Heart right ventricle (tissue), 16 donors: Measurements from ENCODE around the gene NCAM1. TPM values are rescaled to one million over a fixed set of nuclear protein-coding genes. Genes with fewer than 3 reads are reported as not detected.

Experiments
- ATAC-seq, 8 donors: fragments of 200-7000 bp; cut with Tn5 transposase; one replicate each; pipeline ENCODE4 v1.9.1; 2020; ENCODE audit warnings: mild to moderate bottlenecking in 8 of 8, moderate library complexity in 8 of 8, moderate number of reproducible peaks in 1 of 8
- DNase-seq, 2 donors: peaks; one replicate each; pipeline ENCODE4 v3.0.0-alpha.2; 2020
- H3K27ac ChIP-seq, 10 donors: fragments of 200-600 bp; sonication (generic) in 2 of 10; one replicate each; pipeline versions ENCODE4 v1.5.0 to v1.8.0; 2020 to 2022; ENCODE audit warnings: mild to moderate bottlenecking in 3 of 10
- H3K27me3 ChIP-seq, 7 donors: fragments of 200-600 bp; one replicate each; pipeline ENCODE4 v1.8.0; 2021 to 2022; ENCODE audit warnings: mild to moderate bottlenecking in 2 of 7
- H3K36me3 ChIP-seq, 9 donors: fragments of 200-600 bp; sonication (generic) in 1 of 9; one replicate each; pipeline versions ENCODE4 v1.5.0 to v1.8.0; 2020 to 2022; ENCODE audit warnings: mild to moderate bottlenecking in 2 of 9
- H3K4me1 ChIP-seq, 9 donors: fragments of 200-600 bp; sonication (generic) in 1 of 9; one replicate each; pipeline versions ENCODE4 v1.5.0 to v1.8.0; 2020 to 2022; ENCODE audit warnings: mild to moderate bottlenecking in 4 of 9
- H3K4me3 ChIP-seq, 10 donors: fragments of 200-600 bp; sonication (generic) in 2 of 10; one replicate each; pipeline versions ENCODE4 v1.5.0 to v1.8.0; 2020 to 2022; ENCODE audit warnings: mild to moderate bottlenecking in 7 of 10, moderate library complexity in 2 of 10
- H3K9me3 ChIP-seq, 11 donors: fragments of 200-600 bp in 10 of 11; sonication (generic) in 2 of 11; one replicate each; pipeline versions ENCODE4 v1.5.0 to v1.8.0; 2013 to 2022; ENCODE audit warnings: mild to moderate bottlenecking in 2 of 11, control low read depth in 1 of 11, moderate library complexity in 1 of 11
- WGBS, 2 donors: extraction: QIAGEN DNeasy Blood & Tissue Kit; methylation state at CpG; one replicate each; pipeline ENCODE4 v1.1.7; 2013; ENCODE audit warnings: inconsistent platforms in 1 of 2; 5-methylcytosine and 5-hydroxymethylcytosine counted together
- intact Hi-C, 10 donors: fragments of 100-400 bp; cut with DNase I; formaldehyde crosslinking; loops; one replicate each; pipeline versions ENCODE4 v1.11.1 to v1.14.2; 2022
- polyA plus RNA-seq, 2 donors: library from polyadenylated mRNA; stranded (reverse); fragments of 200-250 nt; gene quantifications; one replicate each; pipeline ENCODE4 v1.2.3, GENCODE V29; 2013
- total RNA-seq, 10 donors: library from RNA; stranded (reverse); fragmentation: NEBNext Ultra II Directional in 3 of 10; extraction: Animal tissue kit (Norgen Biotek cat#: 25700) in 3 of 10; gene quantifications; one replicate each; pipeline versions ENCODE4 v1.2.1 to v1.2.4, GENCODE V29; 2021 to 2023
- TF ChIP-seq, protein P1 (sequence below), 9 donors: fragments of 200-600 bp; sonication (generic) in 2 of 9; IDR thresholded peaks; one replicate each; pipeline versions ENCODE4 v1.5.0 to v1.8.0; 2021 to 2022; ENCODE audit warnings: antibody characterized with exemption in 9 of 9, mild to moderate bottlenecking in 5 of 9, moderate library complexity in 1 of 9
- donor health status: Arrhythmogenic right ventricular cardiomyopathy.
- donor health status: ischemic (EF 13 %, LVEDD 7.1; RV severe dilation, severe dysfunction).
- donor health status: healthy with polysubstance abuse.
- donor health status: DM: no; HTN: yes; CAD: no.
- donor health status: DM: no; HTN: no; CAD: no.
- donor health status: ischemic (EF 25% LVEDD 6.9; RV normal size, moderate dysfunction).
- donor health status: ischemic (EF 25% LVEDD 5.7; RV mildly dilated, moderate dysfunction).
- donor health status: healthy.
- donor health status: DM: yes; HTN: yes; CAD: no.
- donor health status: Ischemic cardiomyopathy.
- donor health status: ischemic (EF 35%, LVEDD 5.7; RV mildly dilated, moderate dysfunction).
- donor health status: nonischemic (EF 11% LVEDD 7.7; RV severe dilation, severe dysfunction).
- donor health status: DM: yes; HTN: yes; CAD: no.
- donor health status: PGD.
- donor health status: ischemic (EF 29% LVEDD 5.4; RV normal size, mild dysfunction).
- donor health status: nonischemic (EF 23%, LVEDD 6.1; RV moderate dilation, normal function).

NCAM1 gene
- total and polyA plus RNA-seq, 12 donors = 76.8 to 454 (median 328) TPM

DNA sequence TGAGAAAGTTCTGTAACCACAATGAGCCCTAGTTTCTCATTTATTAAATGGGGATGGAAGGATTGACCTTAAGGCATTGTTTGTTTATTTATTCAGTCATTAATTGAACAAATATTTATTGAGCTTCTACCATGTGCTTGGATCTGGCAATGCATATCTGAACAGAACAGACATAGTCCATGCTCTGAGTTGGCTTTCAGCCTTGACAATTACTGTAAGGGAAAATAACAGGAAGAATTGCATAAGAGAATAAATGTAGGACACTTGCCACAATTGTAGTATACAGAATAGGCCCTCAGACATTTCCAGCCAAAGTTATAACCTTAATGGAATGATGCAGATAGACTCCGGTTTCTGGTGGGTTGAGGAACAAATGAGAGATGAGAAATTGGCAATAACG lies 192.6 kb downstream of the NCAM1 start:
- DNase-seq (no peak), ATAC-seq (peak in 7 of 8 donors; percentile 26 to 67 (median 38))
- intact Hi-C loops = no loop called here
- no peaks in the 10 kb centered on the region for H3K9me3 ChIP-seq
- peaks cover 0 to 17% (median 6%) of the 10 kb centered on the region in 9 donors for H3K4me1 ChIP-seq
- no peaks in the 10 kb centered on the region for H3K27me3 ChIP-seq
- 60 to 67% methylated on average over 2 of the region's 2 CpGs for WGBS, 2 donors
- H3K27ac ChIP-seq = no peak overlapping the region
- H3K4me3 ChIP-seq = no peak overlapping the region
- TF ChIP-seq, protein P1, sequence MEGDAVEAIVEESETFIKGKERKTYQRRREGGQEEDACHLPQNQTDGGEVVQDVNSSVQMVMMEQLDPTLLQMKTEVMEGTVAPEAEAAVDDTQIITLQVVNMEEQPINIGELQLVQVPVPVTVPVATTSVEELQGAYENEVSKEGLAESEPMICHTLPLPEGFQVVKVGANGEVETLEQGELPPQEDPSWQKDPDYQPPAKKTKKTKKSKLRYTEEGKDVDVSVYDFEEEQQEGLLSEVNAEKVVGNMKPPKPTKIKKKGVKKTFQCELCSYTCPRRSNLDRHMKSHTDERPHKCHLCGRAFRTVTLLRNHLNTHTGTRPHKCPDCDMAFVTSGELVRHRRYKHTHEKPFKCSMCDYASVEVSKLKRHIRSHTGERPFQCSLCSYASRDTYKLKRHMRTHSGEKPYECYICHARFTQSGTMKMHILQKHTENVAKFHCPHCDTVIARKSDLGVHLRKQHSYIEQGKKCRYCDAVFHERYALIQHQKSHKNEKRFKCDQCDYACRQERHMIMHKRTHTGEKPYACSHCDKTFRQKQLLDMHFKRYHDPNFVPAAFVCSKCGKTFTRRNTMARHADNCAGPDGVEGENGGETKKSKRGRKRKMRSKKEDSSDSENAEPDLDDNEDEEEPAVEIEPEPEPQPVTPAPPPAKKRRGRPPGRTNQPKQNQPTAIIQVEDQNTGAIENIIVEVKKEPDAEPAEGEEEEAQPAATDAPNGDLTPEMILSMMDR (IDR thresholded peaks at IDR 0.05) = no peak
- H3K36me3 ChIP-seq = no peaks in the 10 kb centered on the region

DNA sequence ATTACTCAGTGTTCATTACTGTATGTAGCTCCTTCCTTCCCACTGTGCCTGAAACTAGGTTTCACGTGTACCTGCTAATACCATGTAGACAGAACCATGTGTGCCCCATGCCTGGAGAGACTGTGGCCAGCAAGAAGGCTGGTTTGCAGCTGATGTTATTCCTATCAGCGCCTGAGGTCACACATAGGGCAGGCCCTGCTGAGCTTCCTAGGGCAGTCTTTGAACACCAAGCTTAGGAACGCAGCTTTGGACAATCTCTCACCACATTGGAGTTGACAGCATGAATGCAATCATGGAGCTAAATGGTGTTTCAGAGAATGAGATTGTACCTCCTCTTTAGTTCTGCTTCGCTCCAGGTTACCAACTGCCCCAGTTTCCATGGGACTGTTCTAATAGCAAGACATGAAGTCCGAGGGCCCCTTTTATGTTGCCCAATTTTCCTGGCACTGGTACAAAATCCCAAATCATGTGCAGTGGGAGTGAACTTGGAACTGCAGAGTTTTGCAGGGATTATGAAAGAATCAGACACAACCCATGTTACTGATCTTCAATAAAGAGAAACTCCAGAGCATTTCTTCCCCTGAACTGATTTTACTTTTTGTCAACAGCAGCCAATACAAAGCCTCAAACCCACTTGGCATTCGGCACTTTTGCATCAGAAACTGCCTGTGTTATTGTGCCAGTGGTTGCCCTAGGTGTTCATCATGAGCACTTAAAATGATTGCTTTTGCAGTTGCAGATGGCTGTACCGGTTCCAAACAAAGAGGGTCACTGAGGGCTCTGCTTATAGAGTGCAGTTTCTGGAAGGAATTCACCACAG lies 199.0 kb downstream of the NCAM1 start:
- Histone ChIP-seq H3K36me3 (no peaks in the 10 kb centered on the region), H3K27me3 (no peaks in the 10 kb centered on the region), H3K27ac (peak overlapping the region in 7 of 10 donors; percentile 3 to 46 (median 33)), H3K9me3 (no peaks in the 10 kb centered on the region), H3K4me1 (peaks cover 5 to 42% (median 35%) of the 10 kb centered on the region in 9 donors), H3K4me3 (no peak overlapping the region)
- peak; percentile 7 to 73 (median 64) for ATAC-seq
- 44 to 57% methylated on average over 7 of the region's 7 CpGs for WGBS, 2 donors
- TF ChIP-seq, protein P1 (IDR thresholded peaks at IDR 0.05) = no peak
- intact Hi-C loops = no loop called here
- DNase-seq = no peak

DNA sequence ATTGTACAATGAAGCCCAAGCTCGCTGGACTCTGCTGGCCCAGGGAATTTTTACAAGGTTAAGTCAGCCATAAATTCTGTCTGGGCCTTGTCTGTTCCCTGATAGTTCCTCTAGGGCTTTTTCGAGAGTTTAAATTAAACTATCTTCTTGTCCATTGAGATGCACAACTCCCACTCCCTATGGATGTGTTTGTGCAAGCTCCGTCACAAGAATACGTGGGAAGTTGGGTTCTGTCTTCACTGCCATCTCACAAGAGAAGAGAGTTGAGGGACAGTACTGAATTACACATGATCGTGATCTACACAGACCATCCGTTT lies 199.5 kb downstream of the NCAM1 start:
- TF ChIP-seq, protein P1 (IDR thresholded peaks at IDR 0.05) = no peak
- Histone ChIP-seq H3K9me3 (no peaks in the 10 kb centered on the region), H3K27ac (peak overlapping the region in 5 of 10 donors; percentile 21 to 46 (median 36)), H3K4me3 (no peak overlapping the region), H3K4me1 (peaks cover 5 to 42% (median 35%) of the 10 kb centered on the region in 9 donors), H3K27me3 (no peaks in the 10 kb centered on the region), H3K36me3 (no peaks in the 10 kb centered on the region)
- ATAC-seq (no peak), DNase-seq (no peak)
- intact Hi-C loops = no loop called here
- WGBS, 2 donors = 69 to 70% methylated on average over 6 of the region's 6 CpGs

DNA sequence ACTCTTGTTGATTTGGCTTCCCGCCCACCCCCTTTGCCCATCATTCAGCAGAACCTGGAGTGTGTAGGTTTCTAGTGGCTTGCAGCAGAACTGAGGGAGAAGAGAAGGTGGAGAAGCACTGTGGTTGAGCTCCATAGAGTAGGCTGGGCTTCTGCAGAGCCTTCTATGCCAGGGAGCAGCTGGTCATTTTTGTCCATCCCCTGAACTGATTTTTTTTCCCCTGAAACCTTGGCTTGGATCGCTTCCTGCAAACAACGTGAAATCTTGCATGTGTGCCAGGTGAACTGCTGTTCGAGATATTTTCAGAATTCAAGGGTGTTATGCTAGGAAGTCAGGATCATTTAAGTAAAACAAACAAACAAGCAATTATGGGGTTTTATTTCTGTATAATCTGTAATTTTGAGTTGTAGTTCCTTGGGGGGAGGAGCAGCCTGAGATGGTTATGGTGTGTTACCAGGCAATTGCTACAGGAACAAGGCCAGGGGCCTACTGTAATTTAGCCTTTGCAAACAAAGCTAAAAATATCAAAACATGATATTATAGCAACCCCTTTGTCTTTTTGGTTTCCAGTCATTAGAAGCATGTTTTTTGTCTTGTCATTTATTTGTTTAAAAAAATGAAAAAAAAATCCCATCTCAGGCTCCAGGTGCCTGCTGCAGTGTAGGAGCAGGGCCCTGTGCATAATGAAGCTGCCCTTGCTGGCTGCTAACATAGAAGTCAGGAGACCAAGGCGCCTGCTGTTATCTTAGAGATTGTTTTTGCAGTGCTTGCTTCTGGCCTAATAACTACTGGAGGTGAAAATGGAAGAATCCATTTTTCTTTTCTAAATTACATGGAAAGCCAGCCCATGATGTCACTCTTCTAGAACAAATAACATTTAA lies 200.7 kb downstream of the NCAM1 start:
- ATAC-seq = peak in 6 of 8 donors; percentile 18 to 58 (median 48)
- Histone ChIP-seq H3K4me1 (peaks cover 5 to 42% (median 35%) of the 10 kb centered on the region in 9 donors), H3K4me3 (no peak overlapping the region), H3K27me3 (no peaks in the 10 kb centered on the region), H3K27ac (peak overlapping the region in 6 of 10 donors; percentile 2 to 54 (median 34)), H3K36me3 (no peaks in the 10 kb centered on the region), H3K9me3 (no peaks in the 10 kb centered on the region)
- 28 to 35% methylated on average over 5 of the region's 5 CpGs for WGBS, 2 donors
- no peak for DNase-seq
- intact Hi-C loops = no loop called here
- TF ChIP-seq, protein P1 (IDR thresholded peaks at IDR 0.05) = no peak
